Type B pancreatic cell (in vitro differentiated cells): Measurements from ENCODE around the gene ACKR3. TPM values are rescaled to one million over a fixed set of nuclear protein-coding genes. Genes with fewer than 3 reads are reported as not detected.

ENCODE experiments used
- DNase-seq: peaks from one replicate; pipeline ENCODE4 v3.0.0; 2021; ENCODE audit warnings: mixed read lengths; ENCODE audit not compliant: unreplicated experiment; ENCODE audit errors: extremely low spot score
- H3K27ac Mint-ChIP-seq: 2 replicates; pipeline ENCODE4 v1.8.0; 2021; ENCODE audit warnings: mild to moderate bottlenecking, mixed read lengths
- H3K27me3 Mint-ChIP-seq: 2 replicates; pipeline ENCODE4 v1.8.0; 2021; ENCODE audit warnings: mixed read lengths
- H3K36me3 Mint-ChIP-seq: 2 replicates; pipeline ENCODE4 v1.8.0; 2021; ENCODE audit warnings: mixed read lengths
- H3K4me1 Mint-ChIP-seq: one replicate; pipeline ENCODE4 v1.8.0; 2021; ENCODE audit warnings: mixed read lengths; ENCODE audit not compliant: unreplicated experiment
- H3K4me3 Mint-ChIP-seq: 2 replicates; pipeline ENCODE4 v1.8.0; 2021; ENCODE audit warnings: mild to moderate bottlenecking, mixed read lengths
- H3K9me3 Mint-ChIP-seq: 2 replicates; pipeline ENCODE4 v1.8.0; 2021; ENCODE audit warnings: mixed read lengths
- CTCF ChIP-seq: fragments of 200-600 bp; sonication (generic); conservative IDR thresholded peaks from 2 replicates; pipeline ENCODE4 v1.5.0; 2021; ENCODE audit warnings: antibody characterized with exemption, mild to moderate bottlenecking
- total RNA-seq: library from RNA; stranded (reverse); gene quantifications from 2 replicates; pipeline ENCODE4 v1.2.1, GENCODE V29; 2021; ENCODE audit warnings: low replicate concordance

ACKR3 gene
- total RNA-seq, 1 donor from 2014 or later: 44.6 TPM

- Mint-ChIP-seq H3K9me3 (no peaks in the 10 kb centered on the region), H3K27me3 (peaks cover 52% of the 10 kb centered on the region), H3K4me1 (peaks cover 4% of the 10 kb centered on the region), H3K36me3 (no peaks in the 10 kb centered on the region), H3K27ac (no peak overlapping the region), H3K4me3 (no peak overlapping the region)
- no peak for TF ChIP-seq CTCF
- DNase-seq: no peak
Observed at GRCh38 chr2:236535024-236535423, 34.6 kb upstream of the ACKR3 start.

- Mint-ChIP-seq H3K27me3 (peaks cover 42% of the 10 kb centered on the region), H3K4me3 (no peak overlapping the region), H3K27ac (no peak overlapping the region), H3K4me1 (peaks cover 4% of the 10 kb centered on the region), H3K36me3 (no peaks in the 10 kb centered on the region), H3K9me3 (no peaks in the 10 kb centered on the region)
- DNase-seq: no peak
- TF ChIP-seq CTCF: no peak
Observed at GRCh38 chr2:236536727-236537398, 32.8 kb upstream of the ACKR3 start.

GRCh38 chr2:236538242-236538641 is 31.4 kb upstream of the ACKR3 start:
- no peaks in the 10 kb centered on the region for H3K9me3 Mint-ChIP-seq
- H3K27me3 Mint-ChIP-seq: peaks cover 39% of the 10 kb centered on the region
- H3K4me1 Mint-ChIP-seq: peaks cover 4% of the 10 kb centered on the region
- TF ChIP-seq CTCF: no peak
- H3K27ac Mint-ChIP-seq: no peak overlapping the region
- no peak overlapping the region for H3K4me3 Mint-ChIP-seq
- no peak for DNase-seq
- H3K36me3 Mint-ChIP-seq: no peaks in the 10 kb centered on the region

GRCh38 chr2:236541008-236541562 is 28.5 kb upstream of the ACKR3 start:
- Mint-ChIP-seq H3K27ac (no peak overlapping the region), H3K4me1 (no peaks in the 10 kb centered on the region), H3K27me3 (peaks cover 16% of the 10 kb centered on the region), H3K4me3 (no peak overlapping the region), H3K9me3 (no peaks in the 10 kb centered on the region), H3K36me3 (no peaks in the 10 kb centered on the region)
- no peak for DNase-seq
- TF ChIP-seq CTCF: no peak

- no peak overlapping the region for H3K27ac Mint-ChIP-seq
- no peaks in the 10 kb centered on the region for H3K36me3 Mint-ChIP-seq
- H3K4me3 Mint-ChIP-seq: no peak overlapping the region
- no peak for DNase-seq
- peaks cover 14% of the 10 kb centered on the region for H3K9me3 Mint-ChIP-seq
- no peaks in the 10 kb centered on the region for H3K4me1 Mint-ChIP-seq
- peaks cover 5% of the 10 kb centered on the region for H3K27me3 Mint-ChIP-seq
- no peak for TF ChIP-seq CTCF
Observed at GRCh38 chr2:236544362-236544761, 25.3 kb upstream of the ACKR3 start.
